Tibial artery (tissue), 4 donors: ENCODE data around the gene S100A9.
A peak's percentile ranks its signal among the peaks of the same experiment; 100 is the strongest.

Experiments
- DNase-seq, 2 donors: peaks; one replicate each; pipeline ENCODE4 v3.0.0-alpha.2; 2019
- H3K27ac ChIP-seq, 2 donors: fragments of 200-600 bp; sonication (generic) in 1 of 2; 1 replicate in 1 of 2; 2 replicates in 1 of 2; pipeline ENCODE4 v1.5.1; 2018 to 2019; ENCODE audit warnings: mild to moderate bottlenecking in 1 of 2
- H3K27me3 ChIP-seq, 2 donors: fragments of 200-600 bp; sonication (generic) in 1 of 2; one replicate each; pipeline versions ENCODE4 v1.5.1 to v1.6.0; 2016 to 2019
- H3K36me3 ChIP-seq, 3 donors: fragments of 200-600 bp; sonication (generic) in 2 of 3; one replicate each; pipeline ENCODE4 v1.5.1; 2016 to 2019; ENCODE audit warnings: mild to moderate bottlenecking in 2 of 3
- H3K4me1 ChIP-seq, 4 donors: fragments of 200-600 bp; sonication (generic) in 2 of 4; 1 replicate in 3 of 4; 2 replicates in 1 of 4; pipeline ENCODE4 v1.5.1; 2016 to 2019
- H3K4me3 ChIP-seq, 2 donors: fragments of 200-600 bp; sonication (generic) in 1 of 2; 1 replicate in 1 of 2; 2 replicates in 1 of 2; pipeline ENCODE4 v1.5.1; 2018 to 2019; ENCODE audit warnings: mild to moderate bottlenecking in 2 of 2
- H3K9me3 ChIP-seq, 3 donors: fragments of 200-600 bp; sonication (generic) in 1 of 3; one replicate each; pipeline ENCODE4 v1.5.1; 2016 to 2019
- CTCF ChIP-seq, 2 experiments: fragments of 200-600 bp in 1 of 2; fragments of 450-650 bp in 1 of 2; IDR thresholded peaks; one replicate each; pipeline ENCODE4 v1.5.1; 2017 to 2019; ENCODE audit warnings: antibody characterized with exemption in 2 of 2, mild to moderate bottlenecking in 1 of 2, moderate library complexity in 1 of 2
- intact Hi-C: fragments of 100-400 bp; cut with DNase I; formaldehyde crosslinking; loops from one replicate; pipeline ENCODE4 v1.15.0; 2023; ENCODE audit warnings: low total_unique reads

Gene S100A9

GRCh38 chr1:153389401-153389800 lies 31.7 kb downstream of the S100A9 start:
- intact Hi-C loops, result no loop called here
- Histone ChIP-seq H3K27me3 (peaks cover 0 to 8% of the 10 kb centered on the region in 2 donors), H3K36me3 (no peaks in the 10 kb centered on the region), H3K4me3 (no peak overlapping the region), H3K9me3 (no peaks in the 10 kb centered on the region), H3K4me1 (no peaks in the 10 kb centered on the region), H3K27ac (no peak overlapping the region)
- no peak for TF ChIP-seq CTCF (IDR thresholded peaks at IDR 0.05)
- no peak for DNase-seq

GRCh38 chr1:153389973-153390879 lies 32.6 kb downstream of the S100A9 start:
- DNase-seq, result peak in 1 of 2 donors; percentile 24
- Histone ChIP-seq H3K9me3 (no peaks in the 10 kb centered on the region), H3K36me3 (no peaks in the 10 kb centered on the region), H3K4me3 (no peak overlapping the region), H3K27ac (no peak overlapping the region), H3K4me1 (no peaks in the 10 kb centered on the region), H3K27me3 (peaks cover 0 to 8% of the 10 kb centered on the region in 2 donors)
- TF ChIP-seq CTCF (IDR thresholded peaks at IDR 0.05), result no peak
- intact Hi-C loops, result no loop called here

GRCh38 chr1:153390938-153391710 lies 33.5 kb downstream of the S100A9 start, which contains the start of gene S100A8:
Gene S100A8, minus strand, starts transcription at chr1:153391073. Its CDS starts 538 bp downstream, at chr1:153390535.
- no peak within 1 kb of the TSS for H3K4me3 ChIP-seq
- no peaks in the 10 kb centered on the region for H3K4me1 ChIP-seq
- peak; percentile 61 to 70 for DNase-seq
- TF ChIP-seq CTCF (IDR thresholded peaks at IDR 0.05), result no peak
- H3K9me3 ChIP-seq, result no peaks in the 10 kb centered on the region
- H3K27ac ChIP-seq, result no peak within 1 kb of the TSS
- H3K36me3 ChIP-seq, result no peaks in the 10 kb centered on the region
- H3K27me3 ChIP-seq, result peaks cover 0 to 9% of the 10 kb centered on the region in 2 donors
- intact Hi-C loops, result no loop called here

- no peak for DNase-seq
Measured at GRCh38 chr1:153392258-153392657, 34.6 kb downstream of the S100A9 start.

GRCh38 chr1:153392822-153393221 lies 35.2 kb downstream of the S100A9 start:
- Histone ChIP-seq H3K36me3 (no peaks in the 10 kb centered on the region), H3K27ac (no peak overlapping the region), H3K27me3 (peaks cover 0 to 19% of the 10 kb centered on the region in 2 donors), H3K9me3 (no peaks in the 10 kb centered on the region), H3K4me1 (no peaks in the 10 kb centered on the region), H3K4me3 (no peak overlapping the region)
- intact Hi-C loops, result no loop called here
- TF ChIP-seq CTCF (IDR thresholded peaks at IDR 0.05), result no peak
- no peak for DNase-seq

More at GRCh38 chr1:153392258-153392657, 34.6 kb downstream of the S100A9 start:
- no peak for TF ChIP-seq CTCF (IDR thresholded peaks at IDR 0.05)
- H3K4me3 ChIP-seq, result no peak overlapping the region
- intact Hi-C loops, result no loop called here
- no peaks in the 10 kb centered on the region for H3K9me3 ChIP-seq
- H3K27ac ChIP-seq, result no peak overlapping the region
- H3K27me3 ChIP-seq, result peaks cover 0 to 14% of the 10 kb centered on the region in 2 donors
- H3K36me3 ChIP-seq, result no peaks in the 10 kb centered on the region
- no peaks in the 10 kb centered on the region for H3K4me1 ChIP-seq
